Endothelial cell of umbilical vein (primary cell): Measurements from ENCODE around the gene ADORA2A. TPM values are rescaled to one million over a fixed set of nuclear protein-coding genes. Genes with fewer than 3 reads are reported as not detected.
A peak's percentile ranks its signal among the peaks of the same experiment; 100 is the strongest.

Experiments used
- BruUV-seq: library from RNA; stranded (reverse); fragments of 400-500 nt; replicated peaks from 2 replicates; lab custom pipeline; 2021; lab: Mats Ljungman, UMichigan
- CTCF ChIA-PET: fragments of 300-600, 350-600 bp; sonication (Branson Sonifier 250); formaldehyde crosslinking; loops from one replicate; lab custom pipeline; 2021; ENCODE audit warnings: antibody characterized with exemption, inconsistent platforms; lab: Charles Lee
- POLR2A ChIA-PET: fragments of 300-600, 350-600 bp; sonication (Branson Sonifier 250); formaldehyde crosslinking; loops from one replicate; lab custom pipeline; 2021; ENCODE audit warnings: antibody characterized with exemption, inconsistent platforms; lab: Charles Lee
- DNase-seq: peaks from one replicate; pipeline ENCODE4 v3.0.0-alpha.2; 2011; ENCODE audit warnings: low read depth, low spot score
- FAIRE-seq: peaks from 2 replicates; lab custom pipeline; 2011; peaks lifted over from hg19 to GRCh38; lab: Jason Lieb, UNC
- H2AFZ ChIP-seq: 2 replicates; pipeline ENCODE4 v1.6.0; 2012; ENCODE audit warnings: low read depth, low read length, control low read depth, inconsistent platforms
- H3K27ac ChIP-seq: 2 replicates; pipeline ENCODE4 v1.5.1; 2011; ENCODE audit warnings: low read depth, mild to moderate bottlenecking, control low read depth, low read length, moderate library complexity; ENCODE audit not compliant: insufficient read depth
- H3K27me3 ChIP-seq, 2 experiments: 2 replicates each; pipeline versions ENCODE4 v1.6.0 to v1.6.1; 2011; ENCODE audit warnings: low read length in 2 of 2, mixed read lengths in 1 of 2; ENCODE audit not compliant: control insufficient read depth in 2 of 2, insufficient read depth in 2 of 2
- H3K36me3 ChIP-seq, 2 experiments: 2 replicates in 1 of 2; 3 replicates in 1 of 2; pipeline ENCODE4 v1.5.1; 2011; ENCODE audit warnings: low read length in 2 of 2, mild to moderate bottlenecking in 1 of 2, moderate library complexity in 1 of 2; ENCODE audit not compliant: control insufficient read depth in 2 of 2, insufficient read depth in 2 of 2; ENCODE audit errors: extremely low read depth in 1 of 2
- H3K4me1 ChIP-seq: 3 replicates; pipeline ENCODE4 v1.5.1; 2011; ENCODE audit warnings: mild to moderate bottlenecking, low read length; ENCODE audit not compliant: control insufficient read depth, insufficient read depth; ENCODE audit errors: extremely low read depth
- H3K4me2 ChIP-seq: 2 replicates; pipeline ENCODE4 v1.6.1; 2011; ENCODE audit warnings: low read length, control low read depth, mixed read lengths; ENCODE audit not compliant: insufficient read depth
- H3K4me3 ChIP-seq, 3 experiments: fragments of 200-600 bp in 1 of 3; sonication (generic), shearing (Covaris generic) in 1 of 3; replicated peaks in 1 of 3; 2 replicates each; pipeline ENCODE4 v1.5.1; 2011 to 2016; ENCODE audit warnings: control low read depth in 3 of 3, low read length in 3 of 3, mild to moderate bottlenecking in 2 of 3, inconsistent platforms in 1 of 3, low read depth in 1 of 3, moderate library complexity in 1 of 3; ENCODE audit not compliant: insufficient read depth in 1 of 3
- H3K79me2 ChIP-seq: 2 replicates; pipeline ENCODE4 v1.6.0; 2012; ENCODE audit warnings: low read length, inconsistent platforms; ENCODE audit not compliant: control insufficient read depth, insufficient read depth
- H3K9ac ChIP-seq: replicated peaks from 2 replicates; pipeline ENCODE3; 2011; ENCODE audit warnings: low read length, control low read depth; ENCODE audit not compliant: insufficient read depth; ENCODE audit errors: extremely low read depth
- H3K9me1 ChIP-seq: replicated peaks from 3 replicates; pipeline ENCODE4 v1.6.0; 2011; ENCODE audit warnings: mild to moderate bottlenecking, low read length; ENCODE audit not compliant: control insufficient read depth, insufficient read depth; ENCODE audit errors: extremely low read depth
- H3K9me3 ChIP-seq: replicated peaks from 2 replicates; pipeline ENCODE4 v1.5.1; 2012; ENCODE audit warnings: low read length, inconsistent platforms; ENCODE audit not compliant: control insufficient read depth, insufficient read depth
- H4K20me1 ChIP-seq: replicated peaks from 2 replicates; pipeline ENCODE3; 2011; ENCODE audit warnings: mild to moderate bottlenecking, low read length; ENCODE audit not compliant: control insufficient read depth, insufficient read depth; ENCODE audit errors: extremely low read depth
- CTCF ChIP-seq, 2 donors: IDR thresholded peaks; 1 replicate in 1 of 2; 2 replicates in 1 of 2; pipeline ENCODE4 v1.5.1; 2011; ENCODE audit warnings: low read length in 2 of 2, mild to moderate bottlenecking in 2 of 2, moderate library complexity in 2 of 2, control low read depth in 1 of 2, inconsistent platforms in 1 of 2, low read depth in 1 of 2; ENCODE audit not compliant: insufficient read depth in 1 of 2; ENCODE audit errors: extremely low read depth in 1 of 2
- EZH2 ChIP-seq: IDR thresholded peaks from 2 replicates; pipeline ENCODE4 v1.6.1; 2012; ENCODE audit warnings: borderline replicate concordance, low read depth, mild to moderate bottlenecking, moderate library complexity, low read length, inconsistent platforms; ENCODE audit not compliant: severe bottlenecking
- FOS ChIP-seq: IDR thresholded peaks from 2 replicates; pipeline ENCODE4 v1.6.1; 2011; ENCODE audit warnings: mild to moderate bottlenecking, low read length, moderate library complexity, borderline replicate concordance; ENCODE audit not compliant: insufficient read depth
- GATA2 ChIP-seq: IDR thresholded peaks from 2 replicates; pipeline ENCODE4 v1.7.0; 2011; ENCODE audit warnings: low read depth, mild to moderate bottlenecking, moderate library complexity, mixed read lengths, low read length; ENCODE audit not compliant: insufficient read length, insufficient read depth
- JUN ChIP-seq: IDR thresholded peaks from 2 replicates; pipeline ENCODE4 v1.6.1; 2011; ENCODE audit warnings: borderline replicate concordance, low read depth; ENCODE audit not compliant: insufficient read length, insufficient read depth
- MAX ChIP-seq: IDR thresholded peaks from 2 replicates; pipeline ENCODE4 v1.6.1; 2011; ENCODE audit not compliant: insufficient read depth, insufficient read length
- MYC ChIP-seq: IDR thresholded peaks from one replicate; pipeline ENCODE4 v1.6.1; 2011; ENCODE audit warnings: mild to moderate bottlenecking, low read depth, low read length
- POLR2A ChIP-seq: IDR thresholded peaks from 2 replicates; pipeline ENCODE4 v1.6.1; 2012; ENCODE audit warnings: low read depth, mild to moderate bottlenecking, control low read depth, low read length
- POLR2AphosphoS5 ChIP-seq: IDR thresholded peaks from 2 replicates; pipeline ENCODE4 v1.6.1; 2012; ENCODE audit warnings: low read depth, mild to moderate bottlenecking, control low read depth, low read length, moderate library complexity; ENCODE audit not compliant: insufficient read depth
- dilution Hi-C: fragments of 300-500 bp; cut with MboI; formaldehyde crosslinking; loops from one replicate; pipeline ENCODE4 v1.15.0; 2019; ENCODE audit warnings: low sequenced_read_pairs; ENCODE audit not compliant: extremely low pct_ligation_motif_present
- intact Hi-C: fragments of 100-400 bp; cut with micrococcal nuclease; formaldehyde crosslinking; loops from one replicate; pipeline ENCODE4 v1.10.0; 2022
- polyA plus RNA-seq, 4 experiments: library from polyadenylated mRNA; depleted of rRNA in 3 of 4; stranded (reverse) in 3 of 4; unstranded in 1 of 4; fragments of >200 nt; gene quantifications; 2 replicates each; pipeline versions ENCODE4 v1.2.1 to v1.2.3, GENCODE V29; 2011 to 2012; ENCODE audit warnings: missing spikeins in 1 of 4
- total RNA-seq: library from RNA; stranded (reverse); gene quantifications from 2 replicates; pipeline ENCODE4 v1.2.3, GENCODE V29; 2021

ADORA2A gene
- total and polyA plus RNA-seq, 2 donors (not counting 3 experiments of a cell fraction or from before 2014, with no cell fraction given), result 20.0 to 33.1 TPM

- no peaks in the 10 kb centered on the region for H3K27me3 ChIP-seq
- DNase-seq (peak; percentile 89), FAIRE-seq (no peak)
- no peak overlapping the region for H3K4me3 ChIP-seq
- no peak overlapping the region for H3K27ac ChIP-seq
- dilution Hi-C loops, result no loop called here
- no peaks in the 10 kb centered on the region for H3K9me3 ChIP-seq
- H3K36me3 ChIP-seq, result no peaks in the 10 kb centered on the region
- peaks cover 22% of the 10 kb centered on the region for H3K4me1 ChIP-seq
- no peak overlapping the region for H3K4me2 ChIP-seq
- BruUV-seq, result no TSS peak
- no peaks in the 10 kb centered on the region for H3K79me2 ChIP-seq
- no peaks in the 10 kb centered on the region for H4K20me1 ChIP-seq
- no peak overlapping the region for H3K9ac ChIP-seq
- intact Hi-C loops, result no loop called here
- TF ChIP-seq EZH2 (no peak), MYC (no peak), GATA2 (no peak), POLR2AphosphoS5 (no peak), JUN (no peak), POLR2A (no peak), FOS (no peak), CTCF (IDR thresholded peaks at IDR 0.05; ENCODE audit: extremely low read depth in 1 of 2, insufficient read depth in 1 of 2, low read depth in 1 of 2, low read length in 2 of 2) (no peak), MAX (no peak)
- CTCF ChIA-PET, result interaction anchor here (1.0 to 1.5 kb wide), 3 partner anchors 15 to 48 kb away, joined by 3 to 5 read pairs (median 4); no protein-coding TSS in a partner anchor
- POLR2A ChIA-PET, result no interaction called here
- H3K9me1 ChIP-seq, result no peaks in the 10 kb centered on the region
- peak overlapping the region; percentile 7 for H2AFZ ChIP-seq
These were observed 44.2 kb downstream of the ADORA2A start for GRCh38 chr22:24471570-24471969.
